HG02759 (cell line): ENCODE results near the gene PLGRKT.
"Not testable (repeated sequence)": the region's sequence is repeated elsewhere in the genome, so short reads cannot be mapped to it uniquely, and the experiment has no call there.

ENCODE experiments used
- ATAC-seq: cut with Tn5 transposase; IDR thresholded peaks from one replicate; pipeline ENCODE4 v1.9.1; 2021; ENCODE audit warnings: mild to moderate bottlenecking, moderate library complexity; ENCODE audit not compliant: unreplicated experiment

The PLGRKT gene

GRCh38 chr9:5388026-5388819 is 49.5 kb downstream of the PLGRKT start:
- ATAC-seq: no peak

GRCh38 chr9:5384436-5384835 is 53.3 kb downstream of the PLGRKT start:
- no peak for ATAC-seq

- no peak for ATAC-seq
These were observed 55.2 kb downstream of the PLGRKT start for GRCh38 chr9:5382479-5382878.

GRCh38 chr9:5375790-5376477 is 61.8 kb downstream of the PLGRKT start:
- no peak for ATAC-seq

GRCh38 chr9:5375091-5375490 is 62.6 kb downstream of the PLGRKT start:
- ATAC-seq: no peak

GRCh38 chr9:5364294-5365024 is 73.3 kb downstream of the PLGRKT start:
- ATAC-seq: peak; percentile 96

- ATAC-seq: no peak
These were observed 76.3 kb downstream of the PLGRKT start for GRCh38 chr9:5361326-5362010.

- no peak for ATAC-seq
These were observed 77.4 kb downstream of the PLGRKT start for GRCh38 chr9:5360341-5360740.

- no peak for ATAC-seq
These were observed 80.2 kb downstream of the PLGRKT start for GRCh38 chr9:5357431-5358105.

GRCh38 chr9:5355817-5356216 is 81.9 kb downstream of the PLGRKT start:
- no peak for ATAC-seq

GRCh38 chr9:5355226-5355625 is 82.5 kb downstream of the PLGRKT start:
- no peak for ATAC-seq

- ATAC-seq: no peak
These were observed 83.5 kb downstream of the PLGRKT start for GRCh38 chr9:5354184-5354583.

- no peak for ATAC-seq
These were observed 85.0 kb downstream of the PLGRKT start for GRCh38 chr9:5352637-5353248.

- peak; percentile 99 for ATAC-seq
These were observed 98.4 kb downstream of the PLGRKT start, which contains the start of gene RLN1 for GRCh38 chr9:5338992-5339981. Gene RLN1 (minus strand): TSS chr9:5339876. CDS start chr9:5339746, 130 bp downstream.

- no peak for ATAC-seq
These were observed 101.0 kb downstream of the PLGRKT start for GRCh38 chr9:5336688-5337087.

GRCh38 chr9:5331276-5331675 is 106.4 kb downstream of the PLGRKT start:
- not testable (repeated sequence) for ATAC-seq

- no peak for ATAC-seq
These were observed 110.7 kb downstream of the PLGRKT start for GRCh38 chr9:5326893-5327548.

GRCh38 chr9:5326187-5326586 is 111.5 kb downstream of the PLGRKT start:
- ATAC-seq: no peak
